Measurements from ENCODE around the gene ARID5A. TPM values are rescaled to one million over a fixed set of nuclear protein-coding genes. Genes with fewer than 3 reads are reported as not detected.
A peak's percentile ranks its signal among the peaks of the same experiment; 100 is the strongest.

The ARID5A gene
- total and polyA plus RNA-seq, 2 of the 13 experiments (the other 11 are each of a cell fraction or from before 2014, with no cell fraction given) = 6.0 to 9.5 TPM

DNA sequence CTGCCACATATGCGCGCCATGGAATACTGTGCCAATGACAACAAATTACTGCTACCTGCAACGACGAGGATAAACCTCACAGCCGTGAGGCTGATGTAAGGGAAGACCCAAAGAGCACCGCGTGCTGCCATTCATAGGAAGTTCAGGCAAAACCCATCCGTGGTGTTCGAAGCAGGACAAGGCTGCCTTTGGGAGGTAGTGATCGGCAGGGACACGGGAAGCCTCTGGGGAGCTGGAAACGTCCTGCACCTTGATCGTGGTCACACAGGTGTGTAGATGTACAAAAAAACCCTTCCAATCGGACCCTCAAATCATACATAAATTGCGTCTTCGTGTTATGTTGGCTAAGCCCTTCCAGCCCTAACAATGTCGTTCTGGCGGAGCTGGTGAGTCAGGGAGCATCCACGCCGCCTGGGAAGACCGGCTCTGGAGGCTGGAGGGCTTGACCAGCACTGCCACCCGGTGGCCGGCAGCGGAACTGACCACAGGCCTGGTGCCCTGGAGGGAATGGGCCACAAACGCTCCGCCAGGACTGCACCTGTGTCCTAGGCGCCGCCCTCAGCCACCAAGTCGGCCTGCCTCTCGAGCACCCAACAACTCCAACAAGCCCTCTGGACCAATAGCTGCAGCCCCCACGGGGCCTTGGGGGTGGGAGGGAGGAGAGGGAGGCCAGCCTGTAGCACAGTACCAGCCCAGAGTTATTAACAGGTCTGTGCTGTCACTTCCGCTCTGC lies 27.3 kb upstream of the ARID5A start (continued):
- no peak for TF ChIP-seq BRD4 (CRISPR knock-in tag; IDR thresholded peaks at IDR 0.05)
- no peak for TF ChIP-seq FOXA1 (IDR thresholded peaks at IDR 0.05)
- 0 out of 2 replicates have a peak, but pooled peaks have one; percentile 29 for TF ChIP-seq FOXA1 (CRISPR knock-in tag; IDR thresholded peaks at IDR 0.05)
- no peak for TF ChIP-seq NR3C1 (CRISPR knock-in tag; IDR thresholded peaks at IDR 0.05)
- TF ChIP-seq NFE2 (CRISPR knock-in tag; IDR thresholded peaks at IDR 0.05) = no peak
- no peak for TF ChIP-seq ZBTB1 (CRISPR knock-in tag; IDR thresholded peaks at IDR 0.05; ENCODE audit: borderline replicate concordance)
- no peak for TF ChIP-seq ZSCAN29 (CRISPR knock-in tag; conservative IDR thresholded peaks at IDR 0.05)
- no peak for TF ChIP-seq ZKSCAN5 (CRISPR knock-in tag; IDR thresholded peaks at IDR 0.05)
- TF ChIP-seq, protein P1, sequence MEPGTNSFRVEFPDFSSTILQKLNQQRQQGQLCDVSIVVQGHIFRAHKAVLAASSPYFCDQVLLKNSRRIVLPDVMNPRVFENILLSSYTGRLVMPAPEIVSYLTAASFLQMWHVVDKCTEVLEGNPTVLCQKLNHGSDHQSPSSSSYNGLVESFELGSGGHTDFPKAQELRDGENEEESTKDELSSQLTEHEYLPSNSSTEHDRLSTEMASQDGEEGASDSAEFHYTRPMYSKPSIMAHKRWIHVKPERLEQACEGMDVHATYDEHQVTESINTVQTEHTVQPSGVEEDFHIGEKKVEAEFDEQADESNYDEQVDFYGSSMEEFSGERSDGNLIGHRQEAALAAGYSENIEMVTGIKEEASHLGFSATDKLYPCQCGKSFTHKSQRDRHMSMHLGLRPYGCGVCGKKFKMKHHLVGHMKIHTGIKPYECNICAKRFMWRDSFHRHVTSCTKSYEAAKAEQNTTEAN (CRISPR knock-in tag; conservative IDR thresholded peaks at IDR 0.05) = no peak
- TF ChIP-seq AGO2 (optimal IDR thresholded peaks at IDR 0.05; ENCODE audit: low read depth, low read length) = no peak
- no peak for TF ChIP-seq MTA3 (CRISPR knock-in tag; IDR thresholded peaks at IDR 0.05)
- TF ChIP-seq PRMT3 (CRISPR knock-in tag; IDR thresholded peaks at IDR 0.05; ENCODE audit: borderline replicate concordance, low read depth) = 0 out of 2 replicates have a peak, but pooled peaks have one; percentile 27
- TF ChIP-seq NFIC (IDR thresholded peaks at IDR 0.05; ENCODE audit: low read length) = no peak
- TF ChIP-seq HNRNPL (IDR thresholded peaks at IDR 0.05; ENCODE audit: low read depth, low read length) = 0 out of 2 replicates have a peak, but pooled peaks have one; percentile 45
- no peak for TF ChIP-seq RARA (CRISPR knock-in tag; IDR thresholded peaks at IDR 0.05)
- TF ChIP-seq GABPA (IDR thresholded peaks at IDR 0.05; ENCODE audit: low read depth, low read length) = no peak
- no peak for TF ChIP-seq GABPA (CRISPR knock-in tag; IDR thresholded peaks at IDR 0.05; ENCODE audit: low read depth)
- TF ChIP-seq REPIN1 (CRISPR knock-in tag; IDR thresholded peaks at IDR 0.05; ENCODE audit: borderline replicate concordance, low read depth) = peak; percentile 83
- TF ChIP-seq ZBTB3 (CRISPR knock-in tag; IDR thresholded peaks at IDR 0.05; ENCODE audit: borderline replicate concordance, low read depth) = no peak
- TF ChIP-seq, protein P2, sequence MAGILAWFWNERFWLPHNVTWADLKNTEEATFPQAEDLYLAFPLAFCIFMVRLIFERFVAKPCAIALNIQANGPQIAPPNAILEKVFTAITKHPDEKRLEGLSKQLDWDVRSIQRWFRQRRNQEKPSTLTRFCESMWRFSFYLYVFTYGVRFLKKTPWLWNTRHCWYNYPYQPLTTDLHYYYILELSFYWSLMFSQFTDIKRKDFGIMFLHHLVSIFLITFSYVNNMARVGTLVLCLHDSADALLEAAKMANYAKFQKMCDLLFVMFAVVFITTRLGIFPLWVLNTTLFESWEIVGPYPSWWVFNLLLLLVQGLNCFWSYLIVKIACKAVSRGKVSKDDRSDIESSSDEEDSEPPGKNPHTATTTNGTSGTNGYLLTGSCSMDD (CRISPR knock-in tag; IDR thresholded peaks at IDR 0.05) = no peak
- TF ChIP-seq, protein P3, sequence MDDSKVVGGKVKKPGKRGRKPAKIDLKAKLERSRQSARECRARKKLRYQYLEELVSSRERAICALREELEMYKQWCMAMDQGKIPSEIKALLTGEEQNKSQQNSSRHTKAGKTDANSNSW (CRISPR knock-in tag; IDR thresholded peaks at IDR 0.05; ENCODE audit: borderline replicate concordance) = no peak
- no peak; a peak in 1 of 4 replicates for TF ChIP-seq EP300 (IDR thresholded peaks at IDR 0.05; ENCODE audit: low read depth in 2 of 2, low read length in 2 of 2)
- no peak for TF ChIP-seq EP300 (CRISPR knock-in tag; IDR thresholded peaks at IDR 0.05; ENCODE audit: borderline replicate concordance)
- no peak for TF ChIP-seq ATRX (CRISPR knock-in tag; IDR thresholded peaks at IDR 0.05; ENCODE audit: borderline replicate concordance)
- no peak for TF ChIP-seq CAMTA2 (CRISPR knock-in tag; IDR thresholded peaks at IDR 0.05; ENCODE audit: borderline replicate concordance)
- no peak for TF ChIP-seq ATF7 (IDR thresholded peaks at IDR 0.05)
- no peak for TF ChIP-seq ATF7 (CRISPR knock-in tag; IDR thresholded peaks at IDR 0.05)
- TF ChIP-seq, protein P4, sequence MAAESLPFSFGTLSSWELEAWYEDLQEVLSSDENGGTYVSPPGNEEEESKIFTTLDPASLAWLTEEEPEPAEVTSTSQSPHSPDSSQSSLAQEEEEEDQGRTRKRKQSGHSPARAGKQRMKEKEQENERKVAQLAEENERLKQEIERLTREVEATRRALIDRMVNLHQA (CRISPR knock-in tag; IDR thresholded peaks at IDR 0.05) = no peak
- no peak for TF ChIP-seq ZNF549 (CRISPR knock-in tag; IDR thresholded peaks at IDR 0.05)
- TF ChIP-seq ZNF572 (CRISPR knock-in tag; IDR thresholded peaks at IDR 0.05) = no peak; the same call in 1 of the 2 replicates
- TF ChIP-seq ZNF589 (CRISPR knock-in tag; conservative IDR thresholded peaks at IDR 0.05) = no peak
- TF ChIP-seq ZNF20 (CRISPR knock-in tag; IDR thresholded peaks at IDR 0.05) = no peak
